ENCODE data around the gene DNAJB14. TPM values are rescaled to one million over a fixed set of nuclear protein-coding genes. Genes with fewer than 3 reads are reported as not detected.

DNAJB14 gene
- total and polyA plus RNA-seq, 2 of the 4 experiments (the other 2 are of a cell fraction) = 12.9 to 15.6 TPM

DNA sequence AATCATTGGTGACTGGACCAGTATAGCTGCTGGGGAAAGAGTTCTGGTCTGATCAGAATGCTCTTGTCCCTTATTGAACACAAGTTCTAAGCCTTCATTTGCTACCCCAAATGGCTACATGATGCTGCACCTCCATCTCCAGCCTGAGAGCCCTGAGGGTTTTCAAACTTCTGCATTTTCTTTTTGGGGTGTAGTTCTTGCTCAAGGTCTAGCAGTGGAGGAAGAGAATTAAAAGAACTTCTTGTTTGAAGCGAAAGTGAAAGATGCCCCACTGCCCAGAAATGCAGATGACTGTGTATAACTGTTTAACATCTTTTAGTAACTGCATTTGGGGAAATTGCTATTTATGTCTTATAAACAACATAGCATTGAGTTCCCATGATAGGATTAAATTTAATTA, 90.7 kb downstream of the DNAJB14 start:
- Histone ChIP-seq H2BK120ac (ENCODE audit: low read depth, low read length) (no peak overlapping the region), H3K56ac (ENCODE audit: extremely low read depth, insufficient read depth, low read length) (no peak overlapping the region), H3K27ac (ENCODE audit: insufficient read depth, low read length) (no peak overlapping the region), H3K79me1 (ENCODE audit: low read depth in 1 of 2, low read length in 2 of 2) (no peaks in the 10 kb centered on the region), H3K9ac (ENCODE audit: low read depth, low read length) (no peak overlapping the region), H3K4ac (ENCODE audit: low read depth, low read length) (no peak overlapping the region), H2BK15ac (ENCODE audit: low read depth, low read length) (no peak overlapping the region), H3K14ac (replicated peaks; ENCODE audit: low read depth, low read length) (no peak overlapping the region), H3K23ac (ENCODE audit: low read depth, low read length) (no peak overlapping the region), H4K5ac (ENCODE audit: low read depth, low read length) (no peak overlapping the region), H3K9me3 (ENCODE audit: control insufficient read depth, insufficient read depth, low read length) (no peaks in the 10 kb centered on the region), H3K4me2 (ENCODE audit: low read depth, low read length) (peak overlapping the region; percentile 26; the same call in 1 of the 2 replicates), H3K18ac (ENCODE audit: low read depth, low read length) (no peak overlapping the region), H2BK5ac (ENCODE audit: low read depth, low read length, poor library complexity, severe bottlenecking) (no peak overlapping the region), H2BK20ac (ENCODE audit: low read depth, low read length) (no peak overlapping the region), H3K4me3 (ENCODE audit: insufficient read depth, low read depth, low read length) (no peak overlapping the region), H4K8ac (ENCODE audit: low read depth in 2 of 2, low read length in 2 of 2) (no peak overlapping the region), H3K36me3 (ENCODE audit: control insufficient read depth, insufficient read depth, low read length) (no peaks in the 10 kb centered on the region), H2AK5ac (ENCODE audit: low read depth, low read length) (no peak overlapping the region), H4K91ac (ENCODE audit: insufficient read depth, low read depth, low read length) (no peak overlapping the region), H2AK9ac (replicated peaks; ENCODE audit: low read depth, low read length, poor library complexity) (no peak overlapping the region), H3K9me1 (ENCODE audit: insufficient read depth, low read length) (no peaks in the 10 kb centered on the region), H2AFZ (replicated peaks; ENCODE audit: low read length, poor library complexity) (no peak overlapping the region), H4K20me1 (ENCODE audit: insufficient read depth, low read length) (no peaks in the 10 kb centered on the region), H3K27me3 (ENCODE audit: control insufficient read depth, insufficient read depth, low read length) (peaks cover 10% of the 10 kb centered on the region), H3K4me1 (ENCODE audit: control insufficient read depth, insufficient read depth, low read length) (no peaks in the 10 kb centered on the region)
- TF ChIP-seq, protein P1, sequence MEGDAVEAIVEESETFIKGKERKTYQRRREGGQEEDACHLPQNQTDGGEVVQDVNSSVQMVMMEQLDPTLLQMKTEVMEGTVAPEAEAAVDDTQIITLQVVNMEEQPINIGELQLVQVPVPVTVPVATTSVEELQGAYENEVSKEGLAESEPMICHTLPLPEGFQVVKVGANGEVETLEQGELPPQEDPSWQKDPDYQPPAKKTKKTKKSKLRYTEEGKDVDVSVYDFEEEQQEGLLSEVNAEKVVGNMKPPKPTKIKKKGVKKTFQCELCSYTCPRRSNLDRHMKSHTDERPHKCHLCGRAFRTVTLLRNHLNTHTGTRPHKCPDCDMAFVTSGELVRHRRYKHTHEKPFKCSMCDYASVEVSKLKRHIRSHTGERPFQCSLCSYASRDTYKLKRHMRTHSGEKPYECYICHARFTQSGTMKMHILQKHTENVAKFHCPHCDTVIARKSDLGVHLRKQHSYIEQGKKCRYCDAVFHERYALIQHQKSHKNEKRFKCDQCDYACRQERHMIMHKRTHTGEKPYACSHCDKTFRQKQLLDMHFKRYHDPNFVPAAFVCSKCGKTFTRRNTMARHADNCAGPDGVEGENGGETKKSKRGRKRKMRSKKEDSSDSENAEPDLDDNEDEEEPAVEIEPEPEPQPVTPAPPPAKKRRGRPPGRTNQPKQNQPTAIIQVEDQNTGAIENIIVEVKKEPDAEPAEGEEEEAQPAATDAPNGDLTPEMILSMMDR (conservative IDR thresholded peaks at IDR 0.05; ENCODE audit: low read depth, low read length) = no peak
- TF ChIP-seq NFE2L2 (IDR thresholded peaks at IDR 0.05; ENCODE audit: low read depth, low read length) = no peak
- no peak for TF ChIP-seq RCOR1 (IDR thresholded peaks at IDR 0.05; ENCODE audit: insufficient replicate concordance, low read length)
- TF ChIP-seq BHLHE40 (IDR thresholded peaks at IDR 0.05; ENCODE audit: low read depth, low read length) = no peak
- no peak for TF ChIP-seq SMC3 (IDR thresholded peaks at IDR 0.05; ENCODE audit: low read depth, low read length)
- no peak for TF ChIP-seq CHD1 (IDR thresholded peaks at IDR 0.05; ENCODE audit: low read depth, low read length)
- TF ChIP-seq MAZ (IDR thresholded peaks at IDR 0.05; ENCODE audit: borderline replicate concordance, low read depth, low read length) = no peak
- TF ChIP-seq CEBPB (IDR thresholded peaks at IDR 0.05; ENCODE audit: low read depth, low read length) = no peak
- no peak for TF ChIP-seq RAD21 (IDR thresholded peaks at IDR 0.05; ENCODE audit: low read length)
- TF ChIP-seq MAFK (IDR thresholded peaks at IDR 0.05; ENCODE audit: low read depth, low read length) = no peak
- BruUV-seq (replicated peaks) = no TSS peak
- dilution Hi-C loops (cut with HindIII; ENCODE audit: low sequenced_read_pairs, unreplicated experiment) (no loop called here), intact Hi-C loops (cut with micrococcal nuclease) (no loop called here), in situ Hi-C loops (cut with MboI; ENCODE audit: low sequenced_read_pairs) (no loop called here)
- no peak for DNase-seq
- peak; percentile 40; the same call in 1 of the 2 replicates for ATAC-seq (ENCODE audit: low read depth)
- no CpG with 5 or more reads among the region's 1 CpG for WGBS, 2 experiments (ENCODE audit: extremely low coverage in 2 of 2, insufficient read length in 1 of 2)
- ChIA-PET POLR2A (ENCODE audit: unreplicated experiment) (no interaction called here), CTCF (no interaction called here)
